Mammary epithelial cell (primary cell): ENCODE results near the gene KCNK10.

Experiments used
- EZH2 ChIP-seq: IDR thresholded peaks from 2 replicates; pipeline ENCODE4 v1.6.1; 2012; ENCODE audit warnings: low read length, inconsistent platforms, borderline replicate concordance
- TF ChIP-seq, protein P1 (sequence below), 2 donors: IDR thresholded peaks in 1 of 2; conservative IDR thresholded peaks in 1 of 2; 2 replicates each; pipeline ENCODE4 v1.5.1; 2011 to 2012; ENCODE audit warnings: inconsistent platforms in 2 of 2, low read length in 2 of 2, mild to moderate bottlenecking in 2 of 2, control low read depth in 1 of 2, low read depth in 1 of 2; ENCODE audit not compliant: insufficient read depth in 1 of 2; ENCODE audit errors: extremely low read depth in 1 of 2

GRCh38 chr14:88364710-88365413, 41.8 kb upstream of the KCNK10 start:
- TF ChIP-seq EZH2: no peak
- TF ChIP-seq, protein P1, sequence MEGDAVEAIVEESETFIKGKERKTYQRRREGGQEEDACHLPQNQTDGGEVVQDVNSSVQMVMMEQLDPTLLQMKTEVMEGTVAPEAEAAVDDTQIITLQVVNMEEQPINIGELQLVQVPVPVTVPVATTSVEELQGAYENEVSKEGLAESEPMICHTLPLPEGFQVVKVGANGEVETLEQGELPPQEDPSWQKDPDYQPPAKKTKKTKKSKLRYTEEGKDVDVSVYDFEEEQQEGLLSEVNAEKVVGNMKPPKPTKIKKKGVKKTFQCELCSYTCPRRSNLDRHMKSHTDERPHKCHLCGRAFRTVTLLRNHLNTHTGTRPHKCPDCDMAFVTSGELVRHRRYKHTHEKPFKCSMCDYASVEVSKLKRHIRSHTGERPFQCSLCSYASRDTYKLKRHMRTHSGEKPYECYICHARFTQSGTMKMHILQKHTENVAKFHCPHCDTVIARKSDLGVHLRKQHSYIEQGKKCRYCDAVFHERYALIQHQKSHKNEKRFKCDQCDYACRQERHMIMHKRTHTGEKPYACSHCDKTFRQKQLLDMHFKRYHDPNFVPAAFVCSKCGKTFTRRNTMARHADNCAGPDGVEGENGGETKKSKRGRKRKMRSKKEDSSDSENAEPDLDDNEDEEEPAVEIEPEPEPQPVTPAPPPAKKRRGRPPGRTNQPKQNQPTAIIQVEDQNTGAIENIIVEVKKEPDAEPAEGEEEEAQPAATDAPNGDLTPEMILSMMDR (conservative IDR thresholded peaks at IDR 0.05 in 1 of 2, IDR thresholded peaks at IDR 0.05 in 1 of 2; ENCODE audit: extremely low read depth in 1 of 2, insufficient read depth in 1 of 2, low read depth in 1 of 2, low read length in 2 of 2): no peak
